AG09309 (cell line): ENCODE data around the gene ZFYVE28.

Experiments
- DNase-seq: peaks from one replicate; pipeline ENCODE4 v3.0.0-alpha.2; 2010; ENCODE audit warnings: low read depth
- H3K4me3 ChIP-seq: 2 replicates; pipeline ENCODE4 v1.5.1; 2011; ENCODE audit warnings: mild to moderate bottlenecking, low read depth, low read length, moderate library complexity; ENCODE audit not compliant: control insufficient read depth
- CTCF ChIP-seq: IDR thresholded peaks from 2 replicates; pipeline ENCODE4 v1.5.1; 2011; ENCODE audit warnings: mild to moderate bottlenecking, low read depth, low read length, inconsistent platforms; ENCODE audit not compliant: insufficient read depth, control insufficient read depth; ENCODE audit errors: missing control alignments

ZFYVE28 gene

GRCh38 chr4:2322227-2322626 is 96.2 kb downstream of the ZFYVE28 start:
- DNase-seq: no peak
- H3K4me3 ChIP-seq: no peak overlapping the region
- no peak for TF ChIP-seq CTCF

GRCh38 chr4:2321279-2322196 is 96.9 kb downstream of the ZFYVE28 start:
- DNase-seq: no peak
- H3K4me3 ChIP-seq: no peak overlapping the region
- TF ChIP-seq CTCF: no peak

GRCh38 chr4:2320746-2321145 is 97.7 kb downstream of the ZFYVE28 start:
- TF ChIP-seq CTCF: no peak
- DNase-seq: no peak

GRCh38 chr4:2320152-2320551 is 98.3 kb downstream of the ZFYVE28 start:
- no peak for TF ChIP-seq CTCF
- no peak overlapping the region for H3K4me3 ChIP-seq
- DNase-seq: no peak

More at GRCh38 chr4:2320746-2321145, 97.7 kb downstream of the ZFYVE28 start:
- no peak overlapping the region for H3K4me3 ChIP-seq

- no peak for TF ChIP-seq CTCF
- H3K4me3 ChIP-seq: no peak overlapping the region
- DNase-seq: no peak
Measured at GRCh38 chr4:2318885-2319284, 99.6 kb downstream of the ZFYVE28 start.

GRCh38 chr4:2318476-2318875 is 100.0 kb downstream of the ZFYVE28 start:
- TF ChIP-seq CTCF: no peak
- DNase-seq: no peak

More at GRCh38 chr4:2318476-2318875, 100.0 kb downstream of the ZFYVE28 start:
- H3K4me3 ChIP-seq: no peak overlapping the region
